ENCODE results near the gene BPHL. TPM values are rescaled to one million over a fixed set of nuclear protein-coding genes. Genes with fewer than 3 reads are reported as not detected.

The BPHL gene
- polyA plus RNA-seq, 1 donor from 2014 or later = 74.9 TPM

GRCh38 chr6:3136292-3137011 lies 17.9 kb downstream of the BPHL start:
- Histone ChIP-seq H3F3A (ENCODE audit: insufficient read depth, low read length, poor library complexity, severe bottlenecking) (no peaks in the 10 kb centered on the region), H3K9me2 (ENCODE audit: insufficient read depth, low read length) (no peaks in the 10 kb centered on the region), H3K36me3 (ENCODE audit: insufficient read depth, low read length) (no peaks in the 10 kb centered on the region), H3K9ac (ENCODE audit: low read length) (no peak overlapping the region), H3K4me2 (ENCODE audit: low read length) (no peak overlapping the region), H3K9me3 (ENCODE audit: low read length) (no peaks in the 10 kb centered on the region), H3K27ac (ENCODE audit: low read length) (no peak overlapping the region), H2AFZ (ENCODE audit: low read depth, low read length) (no peak overlapping the region), H3K79me2 (replicated peaks; ENCODE audit: insufficient read depth, low read length) (no peaks in the 10 kb centered on the region), H3K27me3 (ENCODE audit: insufficient read depth, low read depth, low read length) (no peaks in the 10 kb centered on the region), H4K20me1 (ENCODE audit: insufficient read depth) (no peaks in the 10 kb centered on the region), H3K4me3 (ENCODE audit: low read length) (no peak overlapping the region)
- TF ChIP-seq EZH2 (IDR thresholded peaks at IDR 0.05; ENCODE audit: borderline replicate concordance, insufficient read depth, low read length, poor library complexity, severe bottlenecking) (no peak), REST (IDR thresholded peaks at IDR 0.05; ENCODE audit: borderline replicate concordance) (no peak), TAF1 (IDR thresholded peaks at IDR 0.05; ENCODE audit: low read depth) (no peak), SMC3 (conservative IDR thresholded peaks at IDR 0.05; ENCODE audit: poor library complexity) (no peak), CTCF (IDR thresholded peaks at IDR 0.05; ENCODE audit: poor library complexity, severe bottlenecking) (no peak), MXI1 (conservative IDR thresholded peaks at IDR 0.05; ENCODE audit: poor library complexity, severe bottlenecking) (no peak), POLR2AphosphoS5 (IDR thresholded peaks at IDR 0.05) (no peak), RAD21 (conservative IDR thresholded peaks at IDR 0.05) (no peak), EP300 (conservative IDR thresholded peaks at IDR 0.05; ENCODE audit: poor library complexity, severe bottlenecking) (no peak)

- no peaks in the 10 kb centered on the region for H3F3A ChIP-seq (ENCODE audit: insufficient read depth, low read length, poor library complexity, severe bottlenecking)
- no peak overlapping the region for H2AFZ ChIP-seq (ENCODE audit: low read depth, low read length)
- no peak overlapping the region for H3K9ac ChIP-seq (ENCODE audit: low read length)
- H3K9me2 ChIP-seq (ENCODE audit: insufficient read depth, low read length) = no peaks in the 10 kb centered on the region
- no peak overlapping the region for H3K4me3 ChIP-seq (ENCODE audit: low read length)
- H3K4me2 ChIP-seq (ENCODE audit: low read length) = no peak overlapping the region
- no peaks in the 10 kb centered on the region for H4K20me1 ChIP-seq (ENCODE audit: insufficient read depth)
- TF ChIP-seq CTCF (IDR thresholded peaks at IDR 0.05; ENCODE audit: poor library complexity, severe bottlenecking) (no peak), RAD21 (conservative IDR thresholded peaks at IDR 0.05) (no peak), REST (IDR thresholded peaks at IDR 0.05; ENCODE audit: borderline replicate concordance) (no peak), EP300 (conservative IDR thresholded peaks at IDR 0.05; ENCODE audit: poor library complexity, severe bottlenecking) (no peak), MXI1 (conservative IDR thresholded peaks at IDR 0.05; ENCODE audit: poor library complexity, severe bottlenecking) (no peak), SMC3 (conservative IDR thresholded peaks at IDR 0.05; ENCODE audit: poor library complexity) (no peak), TAF1 (IDR thresholded peaks at IDR 0.05; ENCODE audit: low read depth) (no peak), POLR2AphosphoS5 (IDR thresholded peaks at IDR 0.05) (no peak), EZH2 (IDR thresholded peaks at IDR 0.05; ENCODE audit: borderline replicate concordance, insufficient read depth, low read length, poor library complexity, severe bottlenecking) (no peak)
- no peaks in the 10 kb centered on the region for H3K79me2 ChIP-seq (replicated peaks; ENCODE audit: insufficient read depth, low read length)
- H3K27ac ChIP-seq (ENCODE audit: low read length) = no peak overlapping the region
- H3K36me3 ChIP-seq (ENCODE audit: insufficient read depth, low read length) = no peaks in the 10 kb centered on the region
- H3K9me3 ChIP-seq (ENCODE audit: low read length) = no peaks in the 10 kb centered on the region
- H3K27me3 ChIP-seq (ENCODE audit: insufficient read depth, low read depth, low read length) = no peaks in the 10 kb centered on the region
Observed at GRCh38 chr6:3137057-3137777, 18.7 kb downstream of the BPHL start.
